K562 (cell line): ENCODE measurements around the gene ZBTB43. TPM values are rescaled to one million over a fixed set of nuclear protein-coding genes. Genes with fewer than 3 reads are reported as not detected.
A peak's percentile ranks its signal among the peaks of the same experiment; 100 is the strongest.

Experiments used
- ATF1 ChIP-seq, 2 experiments: fragments of 450-650 bp in 1 of 2; IDR thresholded peaks; 2 replicates each; pipeline ENCODE4 v1.6.1; 2016; ENCODE audit warnings: missing compliant biosample characterization in 1 of 2, missing genetic modification characterization in 1 of 2
- BHLHE40 ChIP-seq: IDR thresholded peaks from 2 replicates; pipeline ENCODE4 v1.6.1; 2011; ENCODE audit warnings: low read length, improper control_type of control experiment
- DEAF1 ChIP-seq: fragments of 450-650 bp; formaldehyde crosslinking; IDR thresholded peaks from 2 replicates; pipeline ENCODE4 v1.4.0; 2020; ENCODE audit warnings: mild to moderate bottlenecking, moderate library complexity
- EGR1 ChIP-seq: fragments of 450-650 bp; conservative IDR thresholded peaks from 2 replicates; pipeline ENCODE4 v1.6.1; 2017; ENCODE audit warnings: mild to moderate bottlenecking
- HDAC1 ChIP-seq, 2 experiments: fragments of 450-650 bp; IDR thresholded peaks; 2 replicates each; pipeline ENCODE4 v1.6.1; 2016 to 2017; ENCODE audit warnings: inconsistent platforms in 1 of 2, mild to moderate bottlenecking in 1 of 2, moderate library complexity in 1 of 2
- HINFP ChIP-seq: fragments of 450-650 bp; conservative IDR thresholded peaks from 2 replicates; pipeline ENCODE4 v1.6.1; 2016; ENCODE audit warnings: missing genetic modification characterization, low read depth, mild to moderate bottlenecking, control low read depth, missing compliant biosample characterization
- NFE2L1 ChIP-seq: fragments of 450-650 bp; IDR thresholded peaks from 2 replicates; pipeline ENCODE4 v1.6.1; 2016; ENCODE audit warnings: missing genetic modification characterization, low read depth, mild to moderate bottlenecking, missing compliant biosample characterization, moderate library complexity, borderline replicate concordance
- NONO ChIP-seq, 2 experiments: fragments of 200-400 bp in 1 of 2; fragments of 450-650 bp in 1 of 2; formaldehyde crosslinking in 1 of 2; IDR thresholded peaks; 2 replicates each; pipeline ENCODE4 v1.6.1; 2017; ENCODE audit warnings: low read depth in 2 of 2, mild to moderate bottlenecking in 2 of 2, moderate library complexity in 2 of 2, low read length in 1 of 2
- PHF20 ChIP-seq: fragments of 450-650 bp; IDR thresholded peaks from 2 replicates; pipeline ENCODE4 v1.6.1; 2018; ENCODE audit not compliant: partially characterized antibody
- PREB ChIP-seq: sonication (generic); formaldehyde crosslinking; IDR thresholded peaks from 2 replicates; pipeline ENCODE4 v1.8.1; 2023; ENCODE audit warnings: mild to moderate bottlenecking, missing genetic modification reagents
- SIN3A ChIP-seq, 2 experiments: fragments of 150-350 bp in 1 of 2; IDR thresholded peaks; 2 replicates each; pipeline ENCODE4 v1.6.1; 2011 to 2016; ENCODE audit warnings: borderline replicate concordance in 2 of 2, low read depth in 2 of 2, low read length in 2 of 2, mild to moderate bottlenecking in 2 of 2, moderate library complexity in 2 of 2; ENCODE audit not compliant: control insufficient read depth in 1 of 2
- SNRNP70 ChIP-seq: fragments of 200-400 bp; formaldehyde crosslinking; optimal IDR thresholded peaks from 2 replicates; pipeline ENCODE3; 2017; ENCODE audit warnings: low read depth, low read length
- SP2 ChIP-seq: IDR thresholded peaks from 2 replicates; pipeline ENCODE4 v1.6.1; 2011; ENCODE audit warnings: mild to moderate bottlenecking, low read depth, low read length, moderate library complexity; ENCODE audit not compliant: poor library complexity, severe bottlenecking; ENCODE audit errors: extremely low read depth
- SPI1 ChIP-seq: IDR thresholded peaks from 2 replicates; pipeline ENCODE4 v1.6.1; 2011; ENCODE audit warnings: low read depth, low read length, control low read depth, borderline replicate concordance
- TAF9B ChIP-seq: fragments of 450-650 bp; IDR thresholded peaks from 2 replicates; pipeline ENCODE4 v1.6.1; 2018; ENCODE audit warnings: mild to moderate bottlenecking; ENCODE audit not compliant: partially characterized antibody
- TAL1 ChIP-seq: fragments of 450-650 bp; IDR thresholded peaks from 2 replicates; pipeline ENCODE4 v1.6.1; 2016; ENCODE audit warnings: mild to moderate bottlenecking
- TOE1 ChIP-seq, 2 experiments: fragments of 450-650 bp in 1 of 2; sonication (generic) in 1 of 2; formaldehyde crosslinking in 1 of 2; IDR thresholded peaks; 2 replicates each; pipeline versions ENCODE4 v1.7.1 to v1.8.0; 2016 to 2022; ENCODE audit warnings: borderline replicate concordance in 2 of 2, mild to moderate bottlenecking in 2 of 2, antibody characterized with exemption in 1 of 2, inconsistent platforms in 1 of 2, low read depth in 1 of 2, missing genetic modification reagents in 1 of 2, moderate library complexity in 1 of 2
- TRIM24 ChIP-seq, 2 experiments: fragments of 450-650 bp; IDR thresholded peaks; 2 replicates each; pipeline ENCODE4 v1.6.1; 2016
- ZBED1 ChIP-seq: IDR thresholded peaks from 2 replicates; pipeline ENCODE4 v1.6.1; 2014
- ZNF146 ChIP-seq: IDR thresholded peaks from one replicate; pipeline ENCODE4 v1.6.1; 2018; ENCODE audit warnings: missing compliant biosample characterization; ENCODE audit not compliant: unreplicated experiment
- ZNF224 ChIP-seq: sonication (generic); formaldehyde crosslinking; IDR thresholded peaks from 2 replicates; pipeline ENCODE4 v1.8.0; 2022; ENCODE audit warnings: mild to moderate bottlenecking, missing genetic modification reagents
- ZNF347 ChIP-seq: fragments of 450-650 bp; formaldehyde crosslinking; IDR thresholded peaks from 2 replicates; pipeline ENCODE4 v1.4.0; 2020; ENCODE audit warnings: low read depth, mild to moderate bottlenecking, moderate library complexity
- ZNF583 ChIP-seq: fragments of 250-450 bp; sonication (Bioruptor Pico); IDR thresholded peaks from 2 replicates; pipeline ENCODE4 v1.4.0; 2020
- ZNF77 ChIP-seq: fragments of 250-450 bp; sonication (Bioruptor Pico); IDR thresholded peaks from 2 replicates; pipeline ENCODE4 v1.5.0; 2020
- ZZZ3 ChIP-seq: fragments of 450-650 bp; IDR thresholded peaks from 2 replicates; pipeline ENCODE4 v1.6.1; 2016; ENCODE audit warnings: antibody characterized with exemption, mild to moderate bottlenecking, moderate library complexity
- polyA plus RNA-seq, 8 experiments: library from polyadenylated mRNA; depleted of rRNA in 4 of 8; stranded (reverse) in 5 of 8; unstranded in 3 of 8; fragments of >200 nt; fragmentation: Nextera tagmentation in 2 of 8; fragmentation: Illumina TruSeq in 1 of 8; extraction: Ambion mirVana in 2 of 8; extraction: Trizol in 1 of 8; gene quantifications; 2 replicates each; pipeline versions ENCODE4 v1.2.1 to v1.2.3, GENCODE V29; 2011 to 2014; ENCODE audit warnings: inconsistent platforms in 1 of 8, missing spikeins in 1 of 8
- total RNA-seq, 7 experiments: library from RNA; depleted of rRNA in 6 of 7; stranded (reverse); fragments of >200 nt in 6 of 7; fragmentation: Illumina TruSeq in 2 of 7; extraction: Trizol in 2 of 7; gene quantifications; 2 replicates each; pipeline versions ENCODE4 v1.2.1 to v1.2.3, GENCODE V29; 2011 to 2021; ENCODE audit warnings: low replicate concordance in 1 of 7

The ZBTB43 gene
- total and polyA plus RNA-seq, 9 of the 15 experiments (the other 6 are each of a cell fraction or from before 2014, with no cell fraction given), result 3.9 to 17.2 (median 9.1) TPM

- TF ChIP-seq TOE1 (IDR thresholded peaks at IDR 0.05; ENCODE audit: borderline replicate concordance) (peak; percentile 26; the same call in 1 of the 2 replicates), TOE1 (CRISPR knock-in tag; IDR thresholded peaks at IDR 0.05; ENCODE audit: borderline replicate concordance, low read depth) (no peak), TRIM24 (IDR thresholded peaks at IDR 0.05) (peak in 1 of 2 experiments; percentile 12; a peak in 1 of 4 replicates), BHLHE40 (0 out of 2 replicates have a peak, but pooled peaks have one; percentile 14), TAL1 (no peak), DEAF1 (CRISPR knock-in tag) (no peak), HDAC1 (IDR thresholded peaks at IDR 0.05) (peak in 1 of 2 experiments; percentile 72; a peak in 2 of 4 replicates), ATF1 (CRISPR knock-in tag; IDR thresholded peaks at IDR 0.05) (peak; percentile 76), ATF1 (tag; IDR thresholded peaks at IDR 0.05) (peak; percentile 87), HINFP (no peak), SP2 (no peak), PHF20 (no peak), SPI1 (no peak), NONO (IDR thresholded peaks at IDR 0.05; ENCODE audit: low read depth in 2 of 2, low read length in 1 of 2) (no peak), ZNF583 (CRISPR knock-in tag) (no peak), PREB (CRISPR knock-in tag) (0 out of 2 replicates have a peak, but pooled peaks have one; percentile 34), TAF9B (no peak), ZNF77 (CRISPR knock-in tag) (no peak), ZBED1 (no peak), ZNF347 (CRISPR knock-in tag) (no peak), ZZZ3 (no peak), EGR1 (no peak), ZNF146 (no peak), SIN3A (IDR thresholded peaks at IDR 0.05; ENCODE audit: borderline replicate concordance in 2 of 2, control insufficient read depth in 1 of 2, low read depth in 2 of 2, low read length in 2 of 2) (peak in 1 of 2 experiments; percentile 77; a peak in 2 of 4 replicates), ZNF224 (CRISPR knock-in tag) (no peak), NFE2L1 (tag) (no peak), SNRNP70 (no peak)
Observed at GRCh38 chr9:126805554-126806262, 868 bp downstream of the ZBTB43 start (continued).
